Epithelial cell of proximal tubule (primary cell): ENCODE data around the gene DPP10. TPM values are rescaled to one million over a fixed set of nuclear protein-coding genes. Genes with fewer than 3 reads are reported as not detected.

ENCODE experiments used
- DNase-seq: peaks from one replicate; pipeline ENCODE4 v3.0.0-alpha.2; 2011; ENCODE audit warnings: low read depth
- H3K4me3 ChIP-seq: 2 replicates; pipeline ENCODE4 v1.5.1; 2011; ENCODE audit warnings: low read depth, mild to moderate bottlenecking, low read length
- CTCF ChIP-seq: conservative IDR thresholded peaks from 2 replicates; pipeline ENCODE4 v1.5.1; 2012; ENCODE audit warnings: low read depth, mild to moderate bottlenecking, low read length
- total RNA-seq: library from RNA; depleted of rRNA; stranded (reverse); fragments of >200 nt; gene quantifications from 2 replicates; pipeline ENCODE4 v1.2.3, GENCODE V29; 2015

DPP10 gene
- total RNA-seq, 1 donor from 2014 or later: 0.06 TPM

- DNase-seq: no peak
- H3K4me3 ChIP-seq: no peak overlapping the region
- TF ChIP-seq CTCF: no peak
These were observed 863.3 kb downstream of the DPP10 start for GRCh38 chr2:115305712-115306111.

GRCh38 chr2:115314119-115314518, 871.7 kb downstream of the DPP10 start:
- TF ChIP-seq CTCF: no peak
- H3K4me3 ChIP-seq: no peak overlapping the region
- no peak for DNase-seq

- TF ChIP-seq CTCF: no peak
- no peak for DNase-seq
These were observed 884.6 kb downstream of the DPP10 start for GRCh38 chr2:115327061-115327460.

GRCh38 chr2:115359550-115359949, 917.1 kb downstream of the DPP10 start:
- no peak overlapping the region for H3K4me3 ChIP-seq
- no peak for TF ChIP-seq CTCF

More at GRCh38 chr2:115327061-115327460, 884.6 kb downstream of the DPP10 start:
- H3K4me3 ChIP-seq: no peak overlapping the region

GRCh38 chr2:115364093-115364492, 921.7 kb downstream of the DPP10 start:
- no peak for DNase-seq
- H3K4me3 ChIP-seq: no peak overlapping the region
- no peak for TF ChIP-seq CTCF

More at GRCh38 chr2:115359550-115359949, 917.1 kb downstream of the DPP10 start:
- DNase-seq: no peak

- TF ChIP-seq CTCF: no peak
- no peak overlapping the region for H3K4me3 ChIP-seq
- no peak for DNase-seq
These were observed 927.0 kb downstream of the DPP10 start for GRCh38 chr2:115369400-115369799.

GRCh38 chr2:115374981-115375380, 932.5 kb downstream of the DPP10 start:
- H3K4me3 ChIP-seq: no peak overlapping the region
- no peak for DNase-seq
- TF ChIP-seq CTCF: no peak
